ENCODE data around the gene DCTN2.
"Not testable (repeated sequence)": the region's sequence is repeated elsewhere in the genome, so short reads cannot be mapped to it uniquely, and the experiment has no call there.

DCTN2 gene

DNA sequence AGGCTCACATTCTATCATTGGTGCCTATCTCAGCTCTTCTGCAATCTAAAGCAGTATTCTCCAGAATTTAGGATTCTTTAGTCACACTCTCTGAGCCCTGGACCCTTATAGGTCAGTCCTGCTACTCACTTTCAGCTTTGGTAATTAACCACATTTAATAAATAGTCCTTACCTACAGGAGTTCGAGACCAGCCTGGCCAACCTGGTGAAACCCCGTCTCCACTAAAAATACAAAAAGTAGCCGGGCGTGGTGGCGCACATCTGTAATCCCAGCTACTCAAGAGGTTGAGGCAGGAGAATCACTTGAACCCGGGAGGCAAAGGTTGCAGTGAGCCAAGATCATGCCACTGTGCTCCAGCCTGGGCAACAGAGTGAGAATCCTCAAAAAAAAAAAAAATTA lies 33.3 kb downstream of the DCTN2 start:
- not testable (repeated sequence) for DNase-seq

- no peak for DNase-seq
Measured at GRCh38 chr12:57513266-57513665, 33.7 kb downstream of the DCTN2 start.

DNA sequence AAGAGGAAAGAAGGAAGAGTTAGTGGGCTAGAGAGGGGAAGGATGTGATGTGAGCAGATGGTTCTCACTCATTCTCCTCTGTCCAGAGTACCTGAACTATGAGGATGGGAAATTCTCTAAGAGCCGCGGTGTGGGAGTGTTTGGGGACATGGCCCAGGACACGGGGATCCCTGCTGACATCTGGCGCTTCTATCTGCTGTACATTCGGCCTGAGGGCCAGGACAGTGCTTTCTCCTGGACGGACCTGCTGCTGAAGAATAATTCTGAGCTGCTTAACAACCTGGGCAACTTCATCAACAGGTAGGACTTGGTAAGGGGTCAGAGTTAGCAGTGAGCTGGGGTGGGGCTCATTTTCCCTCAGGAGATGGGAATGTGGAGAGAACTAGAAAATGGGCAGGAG lies 34.3 kb downstream of the DCTN2 start:
- DNase-seq: no peak

GRCh38 chr12:57511588-57512325 lies 35.2 kb downstream of the DCTN2 start:
- no peak for DNase-seq

DNA sequence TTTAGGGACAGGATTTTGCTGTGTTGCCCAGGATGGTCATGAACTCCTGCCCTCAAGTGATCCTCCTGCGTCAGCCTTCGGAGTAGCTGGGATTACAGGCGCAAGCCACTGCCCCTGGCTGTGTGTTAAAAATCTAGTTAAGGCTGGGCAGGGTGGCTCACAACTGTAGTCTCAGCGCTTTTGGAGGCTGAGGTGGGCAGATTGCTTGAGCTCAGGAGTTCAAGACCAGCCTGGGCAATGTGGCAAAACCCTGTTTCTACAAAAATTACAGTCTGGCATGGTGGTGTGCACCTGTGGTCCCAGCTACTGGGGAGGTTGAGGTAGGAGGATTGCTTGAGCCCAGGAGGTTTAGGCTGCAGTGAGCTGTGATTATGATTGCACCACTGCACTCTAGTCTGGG lies 35.8 kb downstream of the DCTN2 start:
- DNase-seq: no peak

- DNase-seq: not testable (repeated sequence)
Measured at GRCh38 chr12:57507796-57508195, 39.2 kb downstream of the DCTN2 start.

DNA sequence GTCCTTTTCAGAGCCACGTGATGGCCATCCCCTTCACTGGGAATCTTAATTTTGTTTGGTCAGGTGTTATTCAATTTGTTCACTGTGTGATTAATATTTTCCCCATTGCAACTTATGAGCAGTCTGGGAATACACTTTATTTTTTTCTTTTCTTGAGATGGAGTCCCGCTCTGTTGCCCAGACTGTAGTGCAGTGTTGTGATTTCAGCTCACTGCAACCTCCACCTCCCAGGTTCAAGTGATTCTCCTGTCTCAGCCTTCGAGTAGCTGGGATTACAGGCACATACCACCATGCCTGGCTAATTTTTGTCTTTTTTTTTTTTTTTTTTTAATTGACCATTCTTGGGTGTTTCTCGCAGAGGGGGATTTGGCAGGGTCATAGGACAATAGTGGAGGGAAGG lies 40.5 kb downstream of the DCTN2 start:
- not testable (repeated sequence) for DNase-seq

GRCh38 chr12:57502311-57502969 lies 44.6 kb downstream of the DCTN2 start:
- not testable (repeated sequence) for DNase-seq

DNA sequence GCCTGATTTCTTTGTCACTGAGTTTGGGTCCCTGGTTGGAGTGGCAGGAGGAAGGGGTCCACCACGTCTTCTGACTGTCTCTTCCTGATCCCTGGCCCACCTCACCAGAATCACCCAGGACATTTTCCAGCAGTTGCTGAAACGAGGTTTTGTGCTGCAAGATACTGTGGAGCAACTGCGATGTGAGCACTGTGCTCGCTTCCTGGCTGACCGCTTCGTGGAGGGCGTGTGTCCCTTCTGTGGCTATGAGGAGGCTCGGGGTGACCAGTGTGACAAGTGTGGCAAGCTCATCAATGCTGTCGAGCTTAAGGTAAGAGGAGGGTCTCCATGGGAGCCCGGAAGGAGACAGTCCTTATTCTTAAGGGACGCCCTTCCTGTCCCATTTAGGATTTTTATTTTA lies 46.8 kb downstream of the DCTN2 start:
- no peak for DNase-seq

DNA sequence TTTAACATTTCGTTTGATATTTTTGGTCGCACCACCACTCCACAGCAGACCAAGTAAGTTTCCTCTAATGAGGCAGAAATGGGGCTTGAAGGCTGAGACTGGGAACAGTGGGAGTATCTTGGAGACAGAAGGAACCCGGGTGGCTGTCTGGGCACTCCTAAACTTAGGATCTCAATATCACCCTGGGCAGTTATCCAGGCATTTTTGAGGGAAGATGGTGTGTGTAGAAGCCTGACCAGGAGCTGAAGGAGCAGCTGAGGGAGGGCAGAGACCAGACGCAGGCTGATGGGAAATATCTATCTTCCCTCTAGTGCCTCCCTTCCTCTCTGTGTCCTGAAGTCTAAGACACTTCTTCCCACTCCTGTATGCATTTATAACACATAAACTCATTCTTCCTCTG lies 48.4 kb downstream of the DCTN2 start:
- DNase-seq: no peak

DNA sequence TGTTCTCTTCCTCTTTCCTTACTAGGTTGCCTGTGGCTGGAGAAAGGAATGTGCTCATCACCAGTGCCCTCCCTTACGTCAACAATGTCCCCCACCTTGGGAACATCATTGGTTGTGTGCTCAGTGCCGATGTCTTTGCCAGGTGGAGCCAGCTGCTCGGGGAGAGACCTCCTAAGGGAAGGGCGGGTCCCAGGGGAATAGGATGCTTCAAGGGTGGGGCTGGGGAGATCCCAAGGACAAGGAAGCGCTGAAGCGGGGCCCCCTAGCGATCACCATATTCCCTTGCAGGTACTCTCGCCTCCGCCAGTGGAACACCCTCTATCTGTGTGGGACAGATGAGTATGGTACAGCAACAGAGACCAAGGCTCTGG lies 48.9 kb downstream of the DCTN2 start:
- no peak for DNase-seq

DNA sequence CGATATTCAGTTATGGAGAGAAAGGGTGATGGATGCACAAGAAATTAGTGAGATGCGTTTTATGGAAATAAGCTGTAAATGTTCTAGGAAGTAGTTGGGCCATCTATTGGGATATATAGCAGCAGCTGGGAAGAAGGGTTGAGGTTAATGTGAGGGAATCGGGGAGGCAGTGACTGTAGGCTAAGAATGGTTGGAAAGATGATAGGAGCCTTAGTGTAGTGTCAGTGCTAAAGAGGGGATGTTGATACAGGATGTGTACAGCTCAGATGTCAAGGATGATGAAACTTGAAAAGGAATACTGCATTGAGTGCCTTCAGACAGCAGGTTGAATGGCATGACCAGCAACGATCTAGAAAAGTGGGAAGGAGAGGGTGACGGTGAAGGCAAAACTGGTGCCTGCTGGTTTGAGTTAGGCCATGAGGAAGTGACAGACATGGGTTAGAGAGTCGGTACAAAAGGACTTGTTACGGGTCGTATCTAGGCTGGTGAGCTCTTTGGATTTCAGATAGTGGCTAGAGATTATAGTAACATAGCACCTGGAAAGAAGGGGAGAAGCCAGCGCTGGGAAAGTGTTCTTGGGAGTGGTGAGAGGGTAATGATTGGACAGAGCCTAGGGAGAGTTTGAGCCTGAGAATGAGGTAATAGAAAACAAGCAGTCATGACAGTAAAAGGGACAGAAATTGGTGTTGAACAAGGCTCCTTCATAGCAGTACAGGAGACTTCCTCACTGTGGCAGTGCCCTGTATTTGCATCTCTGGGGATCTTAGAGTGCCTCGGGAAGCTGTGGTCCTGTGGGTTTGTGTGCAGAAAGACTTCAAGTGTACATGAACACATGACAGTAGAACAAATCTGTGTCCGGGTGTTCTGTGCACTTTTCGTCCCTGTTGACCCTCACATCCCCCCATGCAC lies 49.5 kb downstream of the DCTN2 start:
- no peak for DNase-seq

- no peak for DNase-seq
Measured at GRCh38 chr12:57496822-57497221, 50.2 kb downstream of the DCTN2 start.

DNA sequence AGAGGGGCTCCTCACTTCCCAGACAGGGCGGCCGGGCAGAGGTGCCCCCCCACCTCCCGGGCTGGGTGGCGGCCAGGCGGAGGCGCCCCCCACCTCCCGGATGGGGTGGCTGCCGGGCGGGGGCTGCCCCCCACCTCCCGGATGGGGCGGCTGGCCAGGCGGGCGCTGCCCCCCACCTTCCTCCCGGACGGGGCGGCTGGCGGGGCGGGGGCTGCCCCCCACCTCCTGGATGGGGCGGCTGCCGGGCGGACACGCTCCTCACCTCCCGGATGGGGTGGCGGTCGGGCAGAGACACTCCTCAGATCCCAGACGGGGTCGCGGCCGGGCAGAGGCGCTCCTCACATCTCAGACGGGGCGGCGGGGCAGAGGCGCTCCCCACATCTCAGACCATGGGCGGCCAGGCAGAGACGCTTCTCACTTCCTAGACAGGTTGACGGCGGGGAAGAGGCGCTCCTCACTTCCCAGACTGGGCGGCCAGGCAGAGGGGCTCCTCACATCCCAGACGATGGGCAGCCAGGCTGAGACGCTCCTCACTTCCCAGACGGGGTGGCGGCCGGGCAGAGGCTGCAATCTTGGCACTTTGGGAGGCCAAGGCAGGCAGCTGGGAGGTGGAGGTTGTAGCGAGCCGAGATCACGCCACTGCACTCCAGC lies 51.8 kb downstream of the DCTN2 start:
- DNase-seq: not testable (repeated sequence)

- DNase-seq: no peak
Measured at GRCh38 chr12:57491393-57492280, 55.4 kb downstream of the DCTN2 start.

- no peak for DNase-seq
Measured at GRCh38 chr12:57490126-57490525, 56.9 kb downstream of the DCTN2 start.

- no peak for DNase-seq
Measured at GRCh38 chr12:57489157-57489641, 57.8 kb downstream of the DCTN2 start.

- DNase-seq: no peak
Measured at GRCh38 chr12:57488402-57489156, 58.4 kb downstream of the DCTN2 start.

- peak; percentile 93 for DNase-seq
Measured at GRCh38 chr12:57487597-57488401, 59.2 kb downstream of the DCTN2 start, which contains the start of gene MARS1. TSS of gene MARS1 (plus strand) at chr12:57488068. CDS start at chr12:57488091, 23 bp downstream.

DNA sequence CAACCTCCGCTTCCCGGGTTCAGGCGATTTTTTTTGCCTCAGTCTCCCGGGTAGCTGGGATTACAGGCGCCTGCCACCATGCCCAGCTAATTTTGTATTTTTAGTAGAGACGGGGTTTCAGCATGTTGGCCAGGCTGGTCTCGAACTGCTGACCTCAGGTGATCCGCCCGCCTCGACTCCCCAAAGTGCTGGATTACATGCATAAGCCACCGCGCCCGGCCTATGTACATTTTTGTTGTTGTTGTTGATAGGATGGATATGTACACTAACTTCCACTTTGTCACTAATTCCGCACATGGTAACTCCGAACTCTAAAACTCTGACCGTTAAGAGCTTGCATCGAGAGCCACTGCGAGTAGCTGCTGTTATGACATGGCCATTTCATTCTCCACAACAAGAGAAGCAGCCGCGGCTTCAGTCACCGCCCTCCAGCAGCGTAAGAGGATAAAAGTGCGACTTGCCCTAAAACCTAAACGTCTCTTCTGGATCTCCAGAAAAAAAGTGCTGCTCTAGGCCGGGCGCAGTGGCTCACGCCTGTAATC lies 59.9 kb downstream of the DCTN2 start:
- DNase-seq: no peak

Measured in NCI-H1092 treated with DMSO at 0.1 percent for 48 hours (cell line).